Activated effector memory CD4-positive, alpha-beta T cell treated with anti-CD3 and anti-CD28 coated beads, Interleukin-2, amount 50 U/mL, for 16 hours (primary cell): ENCODE measurements around the gene MAN2A2.

Source experiments
- DNase-seq: peaks from one replicate; pipeline ENCODE4 v3.0.0-alpha.2; 2020

MAN2A2 gene

GRCh38 chr15:90972133-90972532, 69.0 kb downstream of the MAN2A2 start:
- no peak for DNase-seq
